ENCODE results near the gene PNPLA4. TPM values are rescaled to one million over a fixed set of nuclear protein-coding genes. Genes with fewer than 3 reads are reported as not detected.

Gene PNPLA4
- total RNA-seq, 1 experiment from 2014 or later = 13.5 TPM

DNA sequence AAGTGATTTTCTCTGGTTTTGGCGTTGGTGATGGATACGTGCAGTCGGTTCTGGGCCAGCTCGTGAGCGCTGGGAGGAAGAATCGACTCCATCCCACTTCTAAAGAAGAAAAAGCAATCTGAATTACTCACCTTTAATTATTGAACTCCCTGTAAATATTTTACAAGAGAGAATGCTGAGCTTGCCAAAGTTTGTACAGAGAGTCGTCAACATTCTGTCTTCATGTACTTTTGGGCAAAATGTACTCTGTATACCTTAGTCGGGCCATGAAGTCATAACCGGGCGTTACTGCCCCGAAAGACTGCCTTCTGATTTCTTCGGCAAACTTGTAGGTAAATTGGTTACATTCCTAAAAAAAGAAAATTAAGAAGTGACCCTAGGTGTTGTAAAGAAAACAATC, 5.5 kb downstream of the PNPLA4 start:
- no TSS peak for BruUV-seq (replicated peaks)
- Mint-ChIP-seq H3K4me1 (ENCODE audit: low read depth, unreplicated experiment) (no peaks in the 10 kb centered on the region), H3K36me3 (ENCODE audit: insufficient read depth, unreplicated experiment) (no peaks in the 10 kb centered on the region), H3K9me3 (ENCODE audit: unreplicated experiment) (no peaks in the 10 kb centered on the region), H3K4me3 (ENCODE audit: unreplicated experiment) (no peak overlapping the region), H3K27ac (ENCODE audit: unreplicated experiment) (no peak overlapping the region), H3K27me3 (ENCODE audit: insufficient read depth, unreplicated experiment) (no peaks in the 10 kb centered on the region)
- Histone ChIP-seq H3K4me3 (ENCODE audit: low read depth, low read length) (no peak overlapping the region), H3K36me3 (ENCODE audit: control insufficient read depth, insufficient read depth, low read length) (no peaks in the 10 kb centered on the region), H3K4me1 (no peaks in the 10 kb centered on the region), H3K9me3 (no peaks in the 10 kb centered on the region), H3K27me3 (replicated peaks; ENCODE audit: control insufficient read depth, insufficient read depth, low read length) (no peaks in the 10 kb centered on the region)
- no peak for TF ChIP-seq CTCF (IDR thresholded peaks at IDR 0.05; ENCODE audit: insufficient read depth in 1 of 2, low read depth in 1 of 2, low read length in 1 of 2, severe bottlenecking in 1 of 2, unreplicated experiment in 1 of 2)
- ChIA-PET POLR2A (no interaction called here), CTCF (no interaction called here)
- intact Hi-C loops (cut with micrococcal nuclease; ENCODE audit: unreplicated experiment) = no loop called here
- DNase-seq = no peak

DNA sequence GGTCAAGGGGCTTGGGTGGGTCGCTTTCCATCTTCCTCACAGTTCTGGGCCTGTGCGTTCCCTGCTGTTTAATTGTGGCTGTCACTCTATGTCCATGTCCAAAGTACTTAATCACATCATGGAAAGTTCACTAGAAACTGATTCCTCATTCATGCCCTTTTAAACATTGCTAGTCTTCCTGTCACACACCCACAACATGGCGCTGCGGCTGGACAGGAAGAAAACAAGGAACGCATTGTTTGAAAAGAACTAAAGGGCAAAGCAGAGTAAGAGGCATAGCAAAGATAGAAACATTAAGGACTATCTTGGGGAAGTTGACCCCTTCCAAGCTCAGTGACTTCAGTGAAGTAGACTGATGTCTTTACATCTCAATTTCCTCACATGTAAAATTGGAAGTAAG, 18.4 kb downstream of the PNPLA4 start:
- no peaks in the 10 kb centered on the region for H3K36me3 ChIP-seq (ENCODE audit: control insufficient read depth, insufficient read depth, low read length)
- H3K4me3 ChIP-seq (ENCODE audit: low read depth, low read length) = no peak overlapping the region
- H3K27me3 ChIP-seq (replicated peaks; ENCODE audit: control insufficient read depth, insufficient read depth, low read length) = no peaks in the 10 kb centered on the region
- no peak overlapping the region for H3K4me3 Mint-ChIP-seq (ENCODE audit: unreplicated experiment)
- ChIA-PET POLR2A (no interaction called here), CTCF (no interaction called here)
- H3K27me3 Mint-ChIP-seq (ENCODE audit: insufficient read depth, unreplicated experiment) = no peaks in the 10 kb centered on the region
- no peaks in the 10 kb centered on the region for H3K4me1 ChIP-seq
- no peaks in the 10 kb centered on the region for H3K4me1 Mint-ChIP-seq (ENCODE audit: low read depth, unreplicated experiment)
- intact Hi-C loops (cut with micrococcal nuclease; ENCODE audit: unreplicated experiment) = no loop called here
- DNase-seq = no peak
- no peak overlapping the region for H3K27ac Mint-ChIP-seq (ENCODE audit: unreplicated experiment)
- TF ChIP-seq CTCF (IDR thresholded peaks at IDR 0.05; ENCODE audit: insufficient read depth in 1 of 2, low read depth in 1 of 2, low read length in 1 of 2, severe bottlenecking in 1 of 2, unreplicated experiment in 1 of 2) = no peak
- H3K36me3 Mint-ChIP-seq (ENCODE audit: insufficient read depth, unreplicated experiment) = no peaks in the 10 kb centered on the region
- no peaks in the 10 kb centered on the region for H3K9me3 ChIP-seq
- no peaks in the 10 kb centered on the region for H3K9me3 Mint-ChIP-seq (ENCODE audit: unreplicated experiment)
- no TSS peak for BruUV-seq (replicated peaks)

DNA sequence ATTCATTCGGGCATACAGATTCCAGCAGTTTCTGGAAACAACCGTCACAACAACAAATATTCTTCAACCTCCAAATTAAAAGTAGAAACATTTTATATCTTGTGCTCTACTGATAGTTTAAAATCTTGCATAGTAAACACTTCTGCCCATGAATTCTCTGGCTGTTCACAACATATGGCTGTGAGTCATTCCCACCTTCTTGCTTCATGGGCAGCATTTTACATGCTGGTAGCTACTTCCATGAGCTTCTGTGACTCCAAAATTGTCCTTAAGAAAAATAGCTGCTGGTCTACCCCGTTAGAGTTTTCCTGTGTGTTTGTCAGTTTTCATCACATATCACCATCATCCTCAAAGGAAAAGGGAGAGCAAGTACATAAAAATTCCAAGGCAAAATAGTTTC, 22.7 kb downstream of the PNPLA4 start:
- Histone ChIP-seq H3K27me3 (replicated peaks; ENCODE audit: control insufficient read depth, insufficient read depth, low read length) (no peaks in the 10 kb centered on the region), H3K36me3 (ENCODE audit: control insufficient read depth, insufficient read depth, low read length) (no peaks in the 10 kb centered on the region), H3K4me3 (ENCODE audit: low read depth, low read length) (no peak overlapping the region), H3K9me3 (no peaks in the 10 kb centered on the region), H3K4me1 (no peaks in the 10 kb centered on the region)
- H3K27ac Mint-ChIP-seq (ENCODE audit: unreplicated experiment) = no peak overlapping the region
- H3K4me1 Mint-ChIP-seq (ENCODE audit: low read depth, unreplicated experiment) = no peaks in the 10 kb centered on the region
- peaks cover 2% of the 10 kb centered on the region for H3K9me3 Mint-ChIP-seq (ENCODE audit: unreplicated experiment)
- POLR2A ChIA-PET = no interaction called here
- no peak for DNase-seq
- H3K36me3 Mint-ChIP-seq (ENCODE audit: insufficient read depth, unreplicated experiment) = no peaks in the 10 kb centered on the region
- intact Hi-C loops (cut with micrococcal nuclease; ENCODE audit: unreplicated experiment) = no loop called here
- no peaks in the 10 kb centered on the region for H3K27me3 Mint-ChIP-seq (ENCODE audit: insufficient read depth, unreplicated experiment)
- H3K4me3 Mint-ChIP-seq (ENCODE audit: unreplicated experiment) = no peak overlapping the region
- CTCF ChIA-PET = no interaction called here
- no TSS peak for BruUV-seq (replicated peaks)
- TF ChIP-seq CTCF (IDR thresholded peaks at IDR 0.05; ENCODE audit: insufficient read depth in 1 of 2, low read depth in 1 of 2, low read length in 1 of 2, severe bottlenecking in 1 of 2, unreplicated experiment in 1 of 2) = no peak
